ENCODE data around the gene IFI27L2.

The IFI27L2 gene

DNA sequence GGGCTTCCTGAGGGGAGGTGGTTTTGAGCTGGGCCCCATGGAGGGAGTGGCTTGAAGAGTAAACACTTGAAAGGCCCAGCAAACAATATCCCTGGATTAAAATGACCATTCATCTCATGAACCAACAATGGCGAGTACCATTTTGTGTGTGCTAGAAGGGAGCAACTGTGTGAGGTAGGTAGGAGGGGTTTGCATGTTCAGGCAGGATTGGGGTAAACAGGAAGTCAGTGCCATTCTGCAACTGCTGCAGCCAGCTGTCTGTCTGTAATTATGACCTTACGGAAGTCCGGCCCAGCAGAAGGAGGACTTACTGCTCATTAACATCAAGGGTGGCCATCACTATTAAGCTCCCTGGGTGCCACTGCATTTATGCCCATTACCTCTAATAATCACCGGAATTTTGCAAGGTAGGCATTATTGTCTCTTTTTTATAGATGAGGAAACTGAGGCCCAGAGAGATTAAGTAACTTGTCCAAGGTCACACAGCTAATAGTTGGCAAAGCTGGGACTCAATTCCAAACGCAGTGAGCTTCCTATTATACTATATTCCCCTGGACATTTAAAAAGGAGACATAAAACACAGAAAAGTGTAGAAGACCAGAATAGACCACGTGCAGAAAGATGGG, 16.6 kb upstream of the IFI27L2 start:
- peak; percentile 39 for DNase-seq

GRCh38 chr14:94144765-94145164, 15.4 kb upstream of the IFI27L2 start:
- DNase-seq: peak; percentile 68

DNA sequence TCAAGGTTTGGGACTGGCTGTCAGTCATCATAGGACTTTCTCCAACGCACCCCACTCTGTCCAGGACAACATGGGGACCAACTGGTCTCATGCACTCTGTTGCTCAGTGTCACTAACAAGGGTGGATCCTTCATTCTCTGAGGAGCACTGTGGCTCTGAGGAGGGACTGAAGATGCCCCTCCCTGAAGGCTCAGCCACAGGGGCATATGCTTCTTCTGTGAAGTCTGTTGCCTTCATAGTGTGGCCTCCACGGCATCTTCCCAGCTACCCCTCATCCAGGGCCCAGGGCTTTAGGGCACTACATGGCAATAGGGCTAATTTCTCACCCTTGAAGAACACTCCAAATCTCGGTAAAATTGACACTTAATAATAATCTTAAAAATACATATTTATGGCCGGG, 14.3 kb upstream of the IFI27L2 start:
- no peak for DNase-seq

DNA sequence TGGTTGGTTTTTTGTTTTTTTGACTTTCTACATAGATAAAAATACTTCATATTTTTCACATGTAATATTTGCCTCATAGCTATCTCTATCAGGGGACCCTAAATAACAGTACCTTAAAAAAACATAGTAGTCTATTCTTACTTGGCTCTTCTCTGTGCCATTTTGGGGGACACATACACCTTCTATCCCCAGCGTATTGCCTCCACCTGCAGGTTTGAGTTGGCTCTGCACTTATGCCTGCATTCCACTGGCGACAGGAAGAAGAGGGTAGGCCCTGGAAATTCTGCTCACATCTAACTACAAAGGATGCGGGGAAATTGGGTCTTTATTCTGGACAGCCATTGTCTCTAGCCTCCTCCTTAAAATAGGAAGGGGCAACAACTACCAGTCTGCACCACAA, 13.8 kb upstream of the IFI27L2 start:
- no peak for DNase-seq

- no peak for DNase-seq
Measured at GRCh38 chr14:94142836-94143235, 13.4 kb upstream of the IFI27L2 start.

DNA sequence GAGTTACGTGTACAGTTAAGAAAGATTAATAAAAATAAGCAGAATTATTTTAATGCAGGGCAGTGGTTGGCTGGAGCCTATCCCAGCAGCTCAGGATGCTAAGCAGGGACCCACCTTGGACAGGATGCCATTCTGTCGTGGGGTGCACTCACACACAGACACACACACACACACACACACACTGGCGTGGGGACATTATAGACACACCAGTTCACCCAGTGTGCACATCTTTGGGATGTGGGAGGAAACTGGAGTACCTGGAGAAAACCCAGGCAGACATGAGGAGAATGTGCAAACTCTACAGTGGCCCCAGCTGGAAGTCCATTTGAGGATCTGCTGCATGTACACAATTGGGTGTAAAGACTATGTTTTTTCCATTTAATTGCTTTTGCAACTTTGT, 12.8 kb upstream of the IFI27L2 start:
- DNase-seq: no peak

- no peak for DNase-seq
Measured at GRCh38 chr14:94139421-94139820, 10.0 kb upstream of the IFI27L2 start.

GRCh38 chr14:94139006-94139405, 9.6 kb upstream of the IFI27L2 start:
- no peak for DNase-seq

- no peak for DNase-seq
Measured at GRCh38 chr14:94138251-94138650, 8.8 kb upstream of the IFI27L2 start.

GRCh38 chr14:94136575-94137331, 7.3 kb upstream of the IFI27L2 start:
- peak; percentile 90 for DNase-seq

DNA sequence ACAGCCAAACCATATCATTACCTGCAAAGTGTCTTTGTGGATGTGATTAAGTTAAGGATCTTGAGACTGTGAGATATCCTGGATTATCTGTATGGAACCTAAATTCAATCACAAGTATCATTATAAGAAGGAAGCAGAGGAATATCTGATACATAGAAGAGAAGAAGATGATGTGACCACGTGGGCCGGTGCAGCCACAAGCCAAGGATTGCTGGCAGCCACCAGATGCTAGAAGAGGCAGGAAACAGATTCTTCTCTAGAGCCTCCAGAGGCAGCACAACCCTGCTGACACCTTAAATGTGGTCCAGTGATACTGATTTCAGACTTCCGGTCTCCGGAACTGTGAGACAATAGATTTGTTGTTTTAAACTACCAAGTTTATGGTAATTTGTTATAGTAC, 6.1 kb upstream of the IFI27L2 start:
- DNase-seq: no peak

DNA sequence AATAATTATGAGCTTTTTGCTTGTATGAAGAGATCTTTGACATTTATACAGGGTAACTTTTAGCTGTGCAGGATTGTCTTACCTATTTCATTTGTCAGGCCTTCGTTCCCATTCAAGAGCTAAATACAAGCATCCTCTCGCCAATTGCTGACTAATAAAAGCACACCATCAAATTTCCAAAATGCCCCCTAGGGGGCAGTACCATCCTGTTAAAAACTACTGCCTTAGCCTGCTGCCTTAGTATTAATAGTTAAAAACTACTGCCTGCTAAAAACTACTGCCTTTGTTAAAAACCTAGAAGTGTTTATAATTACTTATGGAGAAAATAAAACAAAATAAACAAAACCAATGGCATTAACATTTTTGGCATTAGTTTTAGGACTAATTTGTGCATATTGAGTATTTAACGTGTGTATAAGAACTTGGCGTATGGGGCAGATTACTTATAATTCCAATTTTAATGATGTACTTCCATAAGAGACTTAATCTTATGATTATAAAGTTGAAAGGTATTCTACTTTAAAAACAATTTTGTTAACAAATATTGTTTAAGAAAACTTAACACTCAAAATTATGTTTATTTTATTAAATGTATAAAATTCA, 3.0 kb upstream of the IFI27L2 start:
- peak; percentile 95 for DNase-seq

GRCh38 chr14:94129758-94130414, 482 bp upstream of the IFI27L2 start:
- DNase-seq: peak; percentile 86

- DNase-seq: no peak
Measured at GRCh38 chr14:94128216-94128839, 1.1 kb downstream of the IFI27L2 start.

DNA sequence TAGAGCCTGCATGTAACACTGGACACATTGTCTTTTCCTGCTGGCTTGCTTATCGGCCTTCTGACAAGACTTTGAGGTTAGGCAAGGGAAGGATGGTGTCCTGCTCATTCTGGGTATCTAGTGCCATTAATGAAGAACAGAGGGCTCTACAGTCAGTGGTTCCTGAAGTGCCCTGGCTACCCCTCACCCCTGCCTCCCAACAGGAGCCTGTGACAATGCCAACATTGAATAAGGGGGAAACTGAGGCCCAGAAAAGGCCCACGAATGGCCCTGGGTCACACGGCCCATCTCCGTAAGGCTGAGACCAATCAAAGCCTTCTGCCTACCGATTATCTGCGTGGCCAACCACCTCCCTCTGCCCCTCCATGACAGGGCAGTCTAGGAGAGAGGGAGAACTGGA, 2.1 kb downstream of the IFI27L2 start:
- DNase-seq: no peak

DNA sequence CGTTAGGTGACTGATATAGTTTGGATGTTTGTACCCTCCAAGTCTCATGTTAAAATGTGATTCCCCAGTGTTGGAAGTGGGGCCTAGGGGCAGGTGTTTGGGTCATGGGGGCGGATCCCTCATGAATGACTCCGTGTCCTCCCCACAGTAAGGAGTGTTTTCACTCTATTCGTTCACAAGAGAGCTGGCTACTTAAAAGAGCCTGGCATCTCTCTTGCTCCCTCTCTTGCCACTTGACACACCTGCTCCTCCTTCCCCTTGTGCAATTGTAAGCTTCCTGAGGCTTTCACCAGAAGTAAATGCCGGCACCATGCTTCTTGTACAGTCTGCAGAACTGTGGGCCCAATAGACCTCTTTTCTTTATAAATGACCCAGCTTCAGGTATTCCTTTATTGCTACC, 2.6 kb downstream of the IFI27L2 start:
- no peak for DNase-seq

- DNase-seq: no peak
Measured at GRCh38 chr14:94126419-94126677, 3.1 kb downstream of the IFI27L2 start.

DNA sequence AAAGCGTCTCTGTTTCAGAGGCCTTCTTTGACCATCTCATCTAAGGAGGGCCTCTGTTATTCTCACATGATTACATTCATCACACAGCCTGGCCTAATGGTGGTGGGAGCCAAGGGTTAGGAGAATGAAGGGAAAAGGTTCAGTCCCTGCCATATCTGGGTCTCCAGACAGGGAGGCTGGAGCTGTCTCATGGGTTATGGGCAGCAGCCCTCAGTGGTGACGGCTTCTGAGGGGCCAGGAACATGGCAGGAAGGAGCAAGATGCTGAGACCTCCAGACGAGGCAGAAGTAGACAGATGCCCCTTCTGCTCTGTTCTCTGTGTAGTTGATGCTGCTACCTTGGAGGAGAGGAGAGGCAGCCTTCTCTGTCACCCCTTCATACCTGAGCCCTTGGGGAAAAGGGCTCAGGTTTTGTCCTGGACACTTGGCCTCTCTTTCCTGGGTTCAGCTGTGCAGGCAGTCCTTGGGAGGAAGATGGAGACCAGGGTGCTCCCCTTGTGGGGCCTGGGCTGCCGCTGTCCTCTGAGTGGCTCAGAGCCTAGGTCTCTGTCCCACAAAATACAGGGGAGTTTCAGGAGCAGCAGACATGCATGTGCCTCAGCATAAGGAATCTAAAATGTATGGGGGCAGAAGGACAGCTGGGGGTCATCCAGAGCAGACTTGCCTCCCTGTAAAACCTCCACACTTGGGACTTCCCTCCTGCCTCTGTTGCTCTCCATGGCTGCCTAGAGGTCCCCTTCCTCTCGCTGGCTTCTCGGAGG, 3.6 kb downstream of the IFI27L2 start:
- DNase-seq: no peak

DNA sequence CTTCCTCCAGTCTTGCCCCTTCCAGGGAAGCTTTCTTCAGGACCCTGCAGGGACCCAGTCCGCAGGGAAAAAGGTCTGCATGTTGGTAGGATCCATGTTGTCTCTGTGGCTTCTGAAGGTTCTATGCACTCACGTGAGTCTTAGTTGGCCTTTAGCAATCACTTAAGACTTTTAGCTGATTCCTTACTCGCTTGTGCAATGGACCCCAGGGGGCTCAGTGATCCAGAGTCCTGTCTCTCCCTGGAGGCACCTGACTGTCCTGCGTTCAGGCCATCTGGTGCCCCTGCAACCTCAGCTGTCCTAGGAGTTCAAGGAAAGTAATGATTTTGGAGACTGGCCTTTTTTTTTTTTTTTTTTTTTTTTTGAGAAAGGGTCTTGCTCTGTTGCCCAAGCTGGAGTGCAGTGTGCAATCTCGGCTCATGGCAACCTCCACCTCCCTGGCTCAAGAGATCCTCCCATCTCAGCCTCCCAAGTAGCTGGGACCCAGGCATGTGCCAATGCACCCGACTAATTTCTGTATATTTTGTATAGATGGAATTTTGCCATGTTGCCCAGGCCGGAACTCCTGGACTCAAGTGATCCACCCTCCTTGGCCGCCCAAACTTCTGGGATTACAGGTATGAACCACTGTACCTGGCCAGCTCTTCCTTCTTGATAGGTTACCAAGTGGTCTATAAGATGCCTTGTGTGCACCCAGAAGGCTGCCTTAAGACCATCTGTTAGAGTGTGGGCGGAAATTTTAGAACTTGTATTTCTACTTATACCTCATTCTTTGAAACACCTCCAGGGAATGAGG, 4.6 kb downstream of the IFI27L2 start:
- DNase-seq: no peak

GRCh38 chr14:94123868-94124267, 5.5 kb downstream of the IFI27L2 start:
- DNase-seq: no peak

GRCh38 chr14:94123296-94123695, 6.1 kb downstream of the IFI27L2 start:
- no peak for DNase-seq

DNA sequence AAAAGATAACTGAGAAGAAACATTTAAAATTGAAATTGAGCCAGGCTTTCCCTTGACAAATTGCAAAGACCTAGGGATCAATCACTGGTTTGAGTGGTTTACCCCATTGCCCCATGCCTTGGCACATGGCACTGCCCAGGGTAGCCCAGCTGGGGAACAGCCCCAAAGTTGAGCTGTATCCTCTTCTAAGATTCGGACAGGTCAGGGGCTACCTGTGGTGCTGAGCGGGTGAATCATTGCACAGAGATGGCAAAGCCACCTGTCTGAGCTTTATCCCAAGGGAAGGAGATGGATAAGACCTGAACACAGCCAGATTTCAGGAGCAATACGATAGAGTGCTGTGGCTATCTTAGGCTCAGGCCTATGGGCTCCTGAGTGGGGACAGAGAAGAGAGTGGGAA, 7.0 kb downstream of the IFI27L2 start:
- no peak for DNase-seq

Data from NCI-H1694 treated with DMSO at 0.1 percent for 48 hours (cell line).